GM06990 (cell line): ENCODE results near the gene MBNL2.

Experiments
- DNase-seq: peaks from one replicate; pipeline ENCODE4 v3.0.0-alpha.2; 2011; ENCODE audit not compliant: insufficient read length; ENCODE audit errors: extremely low read depth
- H3K27me3 ChIP-seq: replicated peaks from 2 replicates; pipeline ENCODE4 v1.6.0; 2011; ENCODE audit warnings: low read length; ENCODE audit not compliant: control insufficient read depth, insufficient read depth
- H3K36me3 ChIP-seq: 2 replicates; pipeline ENCODE4 v1.5.1; 2011; ENCODE audit warnings: low read length; ENCODE audit not compliant: control insufficient read depth, insufficient read depth
- H3K4me3 ChIP-seq: replicated peaks from 2 replicates; pipeline ENCODE4 v1.5.1; 2011; ENCODE audit warnings: low read depth, mild to moderate bottlenecking, control low read depth, low read length
- TF ChIP-seq, protein P1 (sequence below): IDR thresholded peaks from 2 replicates; pipeline ENCODE4 v1.5.1; 2011; ENCODE audit warnings: low read length, control low read depth, mild to moderate bottlenecking, inconsistent platforms; ENCODE audit not compliant: insufficient read depth, poor library complexity, severe bottlenecking

MBNL2 gene

DNA sequence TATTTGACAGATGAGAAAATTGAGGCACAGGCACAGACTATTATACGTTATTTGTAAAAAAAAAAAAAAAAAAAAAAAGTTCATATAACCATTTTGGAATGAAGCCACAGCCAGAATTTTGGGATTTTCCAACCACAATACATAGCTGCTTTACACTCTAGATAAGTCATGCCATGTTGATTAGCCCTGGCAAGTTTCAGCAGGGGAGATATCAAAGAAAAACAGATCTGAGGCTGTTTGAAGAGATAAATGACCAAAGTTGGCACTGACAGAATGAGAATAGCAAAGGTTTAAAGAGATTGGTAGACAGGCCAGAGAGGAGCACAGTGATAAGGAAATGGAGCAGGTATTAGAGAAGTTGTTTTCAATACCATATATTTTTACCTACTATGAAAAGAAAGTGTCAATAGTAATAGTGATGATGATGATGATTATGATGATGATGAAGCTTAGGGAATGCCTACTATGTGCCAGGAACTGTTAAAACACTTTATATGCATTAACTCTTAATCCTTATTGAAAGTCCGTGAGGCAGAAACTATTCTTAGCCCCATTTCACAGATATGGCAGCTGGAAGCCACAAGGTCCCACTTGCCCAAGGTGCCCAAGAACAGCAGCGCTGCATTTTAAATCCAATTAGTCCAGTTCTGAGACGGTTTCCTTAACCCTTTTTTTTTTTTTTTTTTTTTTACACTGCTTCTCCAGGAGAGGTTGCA is 105.5 kb downstream of the MBNL2 start:
- H3K4me3 ChIP-seq, result no peak overlapping the region
- TF ChIP-seq, protein P1, sequence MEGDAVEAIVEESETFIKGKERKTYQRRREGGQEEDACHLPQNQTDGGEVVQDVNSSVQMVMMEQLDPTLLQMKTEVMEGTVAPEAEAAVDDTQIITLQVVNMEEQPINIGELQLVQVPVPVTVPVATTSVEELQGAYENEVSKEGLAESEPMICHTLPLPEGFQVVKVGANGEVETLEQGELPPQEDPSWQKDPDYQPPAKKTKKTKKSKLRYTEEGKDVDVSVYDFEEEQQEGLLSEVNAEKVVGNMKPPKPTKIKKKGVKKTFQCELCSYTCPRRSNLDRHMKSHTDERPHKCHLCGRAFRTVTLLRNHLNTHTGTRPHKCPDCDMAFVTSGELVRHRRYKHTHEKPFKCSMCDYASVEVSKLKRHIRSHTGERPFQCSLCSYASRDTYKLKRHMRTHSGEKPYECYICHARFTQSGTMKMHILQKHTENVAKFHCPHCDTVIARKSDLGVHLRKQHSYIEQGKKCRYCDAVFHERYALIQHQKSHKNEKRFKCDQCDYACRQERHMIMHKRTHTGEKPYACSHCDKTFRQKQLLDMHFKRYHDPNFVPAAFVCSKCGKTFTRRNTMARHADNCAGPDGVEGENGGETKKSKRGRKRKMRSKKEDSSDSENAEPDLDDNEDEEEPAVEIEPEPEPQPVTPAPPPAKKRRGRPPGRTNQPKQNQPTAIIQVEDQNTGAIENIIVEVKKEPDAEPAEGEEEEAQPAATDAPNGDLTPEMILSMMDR, result no peak
- no peaks in the 10 kb centered on the region for H3K36me3 ChIP-seq
- no peaks in the 10 kb centered on the region for H3K27me3 ChIP-seq
- no peak for DNase-seq

DNA sequence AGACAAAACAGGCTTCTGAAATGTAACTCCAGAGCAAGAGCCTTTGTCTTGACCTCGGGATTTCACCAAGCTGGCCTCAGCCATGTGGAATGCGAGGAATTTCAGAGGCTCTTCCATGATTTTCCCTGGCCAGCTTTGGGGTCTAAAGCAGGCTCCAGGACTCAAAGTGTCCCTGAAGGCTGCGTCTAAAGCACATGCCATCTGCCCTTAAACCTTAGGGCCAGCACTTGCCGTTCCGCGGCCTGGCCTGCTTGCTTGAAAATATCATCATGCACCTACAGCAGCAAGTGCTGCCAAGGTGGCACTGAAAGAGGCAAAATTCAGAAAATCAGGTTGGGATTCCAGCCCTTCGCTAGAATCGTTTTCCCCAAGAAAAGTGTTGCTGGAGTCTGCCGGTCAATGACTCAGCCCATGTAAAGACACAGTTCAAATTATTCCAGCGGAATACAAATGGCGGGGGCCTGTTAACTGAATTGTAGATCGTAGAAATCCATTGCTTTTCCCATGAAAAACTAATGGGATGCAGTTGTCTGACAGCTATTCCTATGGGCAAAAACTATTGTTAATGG is 106.2 kb downstream of the MBNL2 start:
- Histone ChIP-seq H3K27me3 (no peaks in the 10 kb centered on the region), H3K4me3 (no peak overlapping the region), H3K36me3 (no peaks in the 10 kb centered on the region)
- TF ChIP-seq, protein P1, result no peak
- no peak for DNase-seq

DNA sequence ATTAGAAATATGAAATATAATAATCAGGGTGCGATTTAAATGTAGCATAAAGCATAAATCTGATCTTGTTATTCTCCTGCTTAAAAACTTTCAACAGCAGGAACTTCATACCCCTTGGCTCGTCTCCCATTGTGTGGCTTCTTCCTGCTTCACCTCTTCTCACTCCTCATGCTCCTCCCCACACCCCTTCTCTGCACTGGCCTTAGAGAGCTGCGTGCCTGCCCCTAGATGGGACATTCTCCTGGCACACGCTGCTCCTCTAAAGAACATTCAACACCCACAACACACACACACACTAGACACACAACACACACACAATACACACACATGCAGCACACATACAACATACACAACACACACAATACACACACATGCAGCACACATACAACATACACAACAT is 107.2 kb downstream of the MBNL2 start:
- no peaks in the 10 kb centered on the region for H3K27me3 ChIP-seq
- no peak for DNase-seq
- H3K4me3 ChIP-seq, result no peak overlapping the region
- no peaks in the 10 kb centered on the region for H3K36me3 ChIP-seq
- TF ChIP-seq, protein P1, result no peak

DNA sequence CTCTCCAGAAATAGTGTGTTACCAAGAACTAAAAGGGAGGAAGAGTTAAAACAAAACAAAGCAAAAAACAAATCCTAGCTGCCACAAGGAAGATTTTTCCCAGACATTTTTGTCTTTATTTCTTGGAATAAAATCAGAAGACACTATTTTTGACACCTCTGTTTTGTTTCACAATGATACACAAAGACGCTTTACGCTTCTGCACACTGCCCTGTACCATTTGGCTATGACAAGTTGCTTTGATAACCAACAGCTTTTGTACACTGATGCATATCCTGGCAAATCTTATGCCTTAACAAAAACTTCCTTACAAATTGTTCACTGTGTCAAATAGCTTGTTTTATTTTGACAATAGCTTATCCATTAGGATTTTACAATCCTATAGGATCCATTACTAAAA is 108.3 kb downstream of the MBNL2 start:
- no peak overlapping the region for H3K4me3 ChIP-seq
- no peaks in the 10 kb centered on the region; the same call in 1 of the 2 replicates for H3K36me3 ChIP-seq
- TF ChIP-seq, protein P1, result no peak
- no peak for DNase-seq
- no peaks in the 10 kb centered on the region for H3K27me3 ChIP-seq

DNA sequence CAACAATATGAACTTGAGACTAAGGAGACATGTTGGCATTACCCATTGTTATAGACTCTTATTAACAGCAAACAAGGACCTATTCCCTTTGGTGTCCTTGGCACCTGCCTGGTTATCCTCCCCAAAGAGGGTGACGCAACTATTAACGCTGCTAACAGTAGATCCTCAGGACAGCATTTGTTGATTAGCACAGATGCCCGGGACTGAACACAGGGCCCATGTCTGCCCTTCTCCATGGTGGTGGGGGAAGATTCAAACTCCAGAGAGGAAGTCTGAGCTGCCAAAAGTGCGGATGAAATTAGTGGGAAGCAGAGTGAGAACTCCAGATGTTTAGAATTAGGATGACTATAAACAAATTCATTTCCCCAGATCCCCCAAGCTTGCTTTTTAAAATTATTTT is 110.6 kb downstream of the MBNL2 start:
- no peaks in the 10 kb centered on the region; the same call in 1 of the 2 replicates for H3K36me3 ChIP-seq
- TF ChIP-seq, protein P1, result no peak
- H3K27me3 ChIP-seq, result no peaks in the 10 kb centered on the region
- H3K4me3 ChIP-seq, result no peak overlapping the region
- DNase-seq, result no peak

DNA sequence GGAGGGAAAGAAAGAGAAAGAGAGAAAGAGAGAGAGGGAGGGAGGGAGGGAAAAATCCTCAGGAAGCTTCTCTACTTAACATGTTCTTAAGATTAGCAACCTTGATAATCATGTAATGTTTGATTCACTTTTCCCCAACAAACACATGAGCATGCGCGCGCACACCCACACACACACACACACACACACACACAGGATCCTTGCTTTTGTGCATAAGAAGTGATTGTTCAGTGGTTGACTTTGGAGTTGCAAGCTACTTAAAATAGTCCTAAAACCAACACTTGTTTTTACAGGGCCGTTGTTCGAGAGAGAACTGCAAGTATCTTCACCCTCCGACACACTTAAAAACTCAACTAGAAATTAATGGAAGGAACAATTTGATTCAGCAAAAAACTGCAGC is 111.8 kb downstream of the MBNL2 start:
- DNase-seq, result no peak
- Histone ChIP-seq H3K27me3 (no peaks in the 10 kb centered on the region), H3K4me3 (no peak overlapping the region), H3K36me3 (no peaks in the 10 kb centered on the region; the same call in 1 of the 2 replicates)
- TF ChIP-seq, protein P1, result no peak
